ENCODE data around the gene WLS.

WLS gene

DNA sequence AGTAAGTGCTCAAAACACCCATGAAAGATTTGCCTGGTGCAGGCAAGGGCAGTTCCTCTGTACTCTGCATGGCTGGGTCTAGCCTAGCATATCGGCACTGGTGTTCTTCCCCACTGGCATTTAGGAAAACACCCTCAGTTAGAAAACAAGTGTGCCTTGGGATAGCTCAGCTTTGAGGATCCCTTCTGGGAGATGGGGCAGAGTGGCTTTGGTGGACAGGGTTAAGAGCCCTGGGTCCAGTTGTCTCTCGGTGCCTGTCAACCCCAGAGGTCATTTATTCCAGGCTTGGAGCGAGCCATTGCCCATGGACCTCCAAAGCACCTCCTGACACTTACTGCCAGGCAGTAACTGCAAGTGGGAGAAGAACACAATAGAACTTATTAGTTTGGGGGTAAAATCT is 101.1 kb downstream of the WLS start:
- Histone ChIP-seq H3K27me3 (ENCODE audit: control insufficient read depth, insufficient read depth, low read length) (no peaks in the 10 kb centered on the region), H3K4me3 (ENCODE audit: low read depth, low read length) (no peak overlapping the region), H3K9me3 (ENCODE audit: control insufficient read depth, insufficient read depth, low read length) (no peaks in the 10 kb centered on the region), H3K9ac (ENCODE audit: low read depth, low read length) (no peak overlapping the region), H3K4me1 (ENCODE audit: control insufficient read depth, insufficient read depth, low read length) (peaks cover 8% of the 10 kb centered on the region; the same call in 1 of the 2 replicates), H3K27ac (ENCODE audit: low read depth, low read length) (no peak overlapping the region), H3K36me3 (ENCODE audit: control insufficient read depth, insufficient read depth, low read length) (no peaks in the 10 kb centered on the region)

DNA sequence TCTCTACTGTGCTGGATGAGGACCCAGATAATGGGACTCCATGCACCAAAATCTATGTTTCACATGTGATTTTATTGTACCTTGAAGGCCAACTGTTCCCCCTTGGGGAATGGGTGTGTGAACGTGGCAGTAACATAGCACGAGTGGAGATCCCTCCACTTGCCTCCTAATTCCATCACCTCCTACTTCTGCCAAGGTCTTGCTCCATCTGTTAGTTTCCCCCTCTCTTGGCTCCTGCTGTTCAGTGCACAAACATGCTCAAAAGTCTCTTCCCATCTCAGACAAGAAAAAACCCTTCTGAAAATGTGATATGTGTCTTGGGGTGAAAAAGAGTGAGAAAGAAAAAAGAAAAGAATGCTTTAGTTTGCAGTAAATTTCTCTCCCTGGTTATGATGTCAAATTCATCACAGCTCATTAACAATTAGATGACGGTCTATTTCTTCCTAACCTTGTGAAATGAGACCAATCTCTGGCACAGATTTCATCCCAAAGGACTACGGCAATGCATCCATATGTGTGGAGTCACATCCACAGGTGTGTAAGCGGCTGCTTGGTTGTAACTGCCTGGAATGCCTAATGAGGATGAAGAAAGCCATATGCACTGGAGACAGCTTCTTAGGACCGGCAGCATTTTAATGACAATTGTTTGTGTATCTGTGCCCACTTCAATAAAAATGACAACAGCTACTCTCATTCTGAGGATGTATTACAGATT is 102.6 kb downstream of the WLS start:
- Histone ChIP-seq H3K4me1 (ENCODE audit: control insufficient read depth, insufficient read depth, low read length) (peaks cover 8% of the 10 kb centered on the region; the same call in 1 of the 2 replicates), H3K4me3 (ENCODE audit: low read depth, low read length) (no peak overlapping the region), H3K27ac (ENCODE audit: low read depth, low read length) (no peak overlapping the region), H3K27me3 (ENCODE audit: control insufficient read depth, insufficient read depth, low read length) (no peaks in the 10 kb centered on the region), H3K9me3 (ENCODE audit: control insufficient read depth, insufficient read depth, low read length) (no peaks in the 10 kb centered on the region), H3K9ac (ENCODE audit: low read depth, low read length) (no peak overlapping the region), H3K36me3 (ENCODE audit: control insufficient read depth, insufficient read depth, low read length) (no peaks in the 10 kb centered on the region)

DNA sequence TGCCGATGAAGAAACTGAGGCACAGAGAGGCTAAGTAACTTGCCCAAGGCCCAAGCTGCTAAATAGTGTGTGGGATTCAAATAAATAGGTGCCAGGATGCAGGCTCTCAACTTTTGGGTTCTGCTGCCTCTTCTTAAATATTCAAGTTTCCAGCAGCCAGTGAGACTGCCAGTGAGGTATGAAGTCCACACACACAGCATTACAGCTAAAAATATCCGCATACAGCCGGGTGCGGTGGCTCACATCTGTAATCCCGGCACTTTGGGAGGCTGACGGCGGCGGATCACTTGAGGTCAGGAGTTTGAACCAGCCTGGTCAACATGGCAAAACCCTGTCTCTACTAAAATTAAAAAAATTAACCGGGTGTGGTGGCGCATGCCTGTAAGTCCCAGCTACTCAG is 103.5 kb downstream of the WLS start:
- no peak overlapping the region for H3K9ac ChIP-seq (ENCODE audit: low read depth, low read length)
- peaks cover 8% of the 10 kb centered on the region; the same call in 1 of the 2 replicates for H3K4me1 ChIP-seq (ENCODE audit: control insufficient read depth, insufficient read depth, low read length)
- H3K27me3 ChIP-seq (ENCODE audit: control insufficient read depth, insufficient read depth, low read length) = no peaks in the 10 kb centered on the region
- peak overlapping the region; percentile 18 for H3K27ac ChIP-seq (ENCODE audit: low read depth, low read length)
- H3K9me3 ChIP-seq (ENCODE audit: control insufficient read depth, insufficient read depth, low read length) = no peaks in the 10 kb centered on the region
- H3K36me3 ChIP-seq (ENCODE audit: control insufficient read depth, insufficient read depth, low read length) = no peaks in the 10 kb centered on the region
- H3K4me3 ChIP-seq (ENCODE audit: low read depth, low read length) = no peak overlapping the region

DNA sequence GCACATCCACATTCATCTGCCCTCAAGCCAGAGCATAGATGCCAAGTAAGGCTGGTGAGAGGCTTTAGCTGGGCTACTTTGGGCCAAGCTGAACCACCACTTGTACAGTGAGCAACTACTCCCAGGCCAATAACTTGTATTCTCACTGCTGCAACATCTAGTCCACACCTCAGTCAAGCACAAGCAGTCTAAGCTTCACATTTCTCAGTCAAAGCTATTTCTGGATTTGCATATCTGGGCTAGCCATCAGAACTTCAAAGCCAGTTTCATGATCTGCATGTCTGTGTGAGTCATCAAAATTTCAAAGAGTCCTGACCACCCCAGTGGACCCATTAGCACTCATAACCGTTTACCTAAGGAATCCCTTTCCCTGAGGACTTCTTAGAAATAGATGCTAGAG is 104.2 kb downstream of the WLS start:
- Histone ChIP-seq H3K27me3 (ENCODE audit: control insufficient read depth, insufficient read depth, low read length) (no peaks in the 10 kb centered on the region), H3K27ac (ENCODE audit: low read depth, low read length) (peak overlapping the region; percentile 12), H3K4me1 (ENCODE audit: control insufficient read depth, insufficient read depth, low read length) (peaks cover 8% of the 10 kb centered on the region; the same call in 1 of the 2 replicates), H3K9ac (ENCODE audit: low read depth, low read length) (no peak overlapping the region), H3K36me3 (ENCODE audit: control insufficient read depth, insufficient read depth, low read length) (no peaks in the 10 kb centered on the region), H3K9me3 (ENCODE audit: control insufficient read depth, insufficient read depth, low read length) (no peaks in the 10 kb centered on the region), H3K4me3 (ENCODE audit: low read depth, low read length) (no peak overlapping the region)

DNA sequence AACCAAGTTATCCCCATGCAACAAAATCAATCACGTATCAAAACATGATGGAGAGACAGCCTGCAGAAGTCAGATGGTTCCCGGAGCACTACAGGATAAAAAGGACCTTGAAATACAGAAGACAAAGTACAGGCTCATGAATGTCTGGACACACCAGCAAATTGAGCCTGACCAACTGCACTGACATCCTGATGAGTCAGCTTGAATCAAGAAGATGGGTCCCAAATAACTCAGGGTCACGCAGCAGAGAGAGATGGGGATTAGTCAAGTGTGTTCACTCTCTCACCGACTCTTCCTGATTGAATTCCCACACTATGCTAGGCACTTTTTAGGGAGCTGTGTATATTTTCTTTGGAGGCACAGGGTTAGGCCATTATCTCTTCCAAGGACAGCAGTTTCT is 110.8 kb downstream of the WLS start:
- no peak overlapping the region for H3K27ac ChIP-seq (ENCODE audit: low read depth, low read length)
- H3K36me3 ChIP-seq (ENCODE audit: control insufficient read depth, insufficient read depth, low read length) = no peaks in the 10 kb centered on the region
- H3K27me3 ChIP-seq (ENCODE audit: control insufficient read depth, insufficient read depth, low read length) = no peaks in the 10 kb centered on the region
- no peaks in the 10 kb centered on the region for H3K9me3 ChIP-seq (ENCODE audit: control insufficient read depth, insufficient read depth, low read length)
- no peak overlapping the region for H3K4me3 ChIP-seq (ENCODE audit: low read depth, low read length)
- no peak overlapping the region for H3K9ac ChIP-seq (ENCODE audit: low read depth, low read length)
- peaks cover 2% of the 10 kb centered on the region; the same call in 1 of the 2 replicates for H3K4me1 ChIP-seq (ENCODE audit: control insufficient read depth, insufficient read depth, low read length)

DNA sequence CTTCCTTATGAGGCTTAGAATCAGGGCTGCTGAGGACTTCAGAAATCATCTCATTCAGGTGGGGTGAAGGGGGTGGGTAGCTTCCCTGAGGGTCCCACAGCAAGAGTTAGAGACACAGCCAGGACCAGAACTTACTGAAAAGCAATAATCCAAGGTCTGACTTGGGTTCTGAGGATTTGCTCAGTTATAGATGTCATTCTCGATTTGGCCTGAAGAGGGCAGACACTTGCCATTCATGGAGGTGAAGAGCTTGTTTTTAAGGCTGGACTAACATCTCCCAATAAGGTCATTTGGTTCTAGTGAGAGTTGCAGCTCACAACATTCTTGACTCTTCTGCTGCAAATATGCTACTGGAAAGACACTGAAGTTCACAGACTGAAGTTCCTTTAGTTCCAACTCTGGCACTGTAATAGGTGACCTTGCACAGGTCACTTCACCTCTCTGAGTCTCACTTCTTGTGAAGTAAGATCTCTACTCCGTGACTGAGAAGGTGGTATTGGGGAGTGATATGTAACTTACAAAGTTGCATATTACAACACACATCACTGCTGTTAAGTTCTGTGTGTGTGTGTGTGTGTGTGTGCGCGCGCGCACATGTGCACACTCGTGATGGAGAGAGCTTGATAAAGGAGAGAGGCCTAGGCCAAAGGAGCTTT is 112.1 kb downstream of the WLS start:
- Histone ChIP-seq H3K27ac (ENCODE audit: low read depth, low read length) (no peak overlapping the region), H3K27me3 (ENCODE audit: control insufficient read depth, insufficient read depth, low read length) (no peaks in the 10 kb centered on the region), H3K9ac (ENCODE audit: low read depth, low read length) (no peak overlapping the region), H3K36me3 (ENCODE audit: control insufficient read depth, insufficient read depth, low read length) (no peaks in the 10 kb centered on the region), H3K4me1 (ENCODE audit: control insufficient read depth, insufficient read depth, low read length) (peaks cover 2% of the 10 kb centered on the region; the same call in 1 of the 2 replicates), H3K9me3 (ENCODE audit: control insufficient read depth, insufficient read depth, low read length) (no peaks in the 10 kb centered on the region), H3K4me3 (ENCODE audit: low read depth, low read length) (no peak overlapping the region)

DNA sequence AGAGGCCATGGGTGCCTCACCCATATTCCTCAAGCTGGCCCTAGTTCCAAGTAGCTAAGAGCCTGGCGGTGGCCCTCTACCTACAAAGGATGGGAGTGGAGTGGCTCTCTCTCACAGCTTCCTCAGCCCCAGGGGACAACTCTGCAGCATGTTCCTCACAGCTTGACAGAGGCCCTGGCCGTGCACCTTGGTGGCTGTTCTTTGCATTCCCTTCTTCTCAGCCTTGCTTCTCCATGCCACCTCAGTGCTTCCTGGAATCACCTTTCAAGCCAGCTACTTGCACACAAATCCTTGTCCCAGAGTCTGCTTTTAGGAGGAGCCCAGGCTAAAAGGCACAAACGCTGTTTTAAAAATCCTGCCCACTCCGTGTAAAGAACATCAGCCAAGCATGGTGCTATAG is 112.9 kb downstream of the WLS start:
- H3K9me3 ChIP-seq (ENCODE audit: control insufficient read depth, insufficient read depth, low read length) = no peaks in the 10 kb centered on the region
- no peak overlapping the region for H3K9ac ChIP-seq (ENCODE audit: low read depth, low read length)
- no peaks in the 10 kb centered on the region for H3K27me3 ChIP-seq (ENCODE audit: control insufficient read depth, insufficient read depth, low read length)
- H3K27ac ChIP-seq (ENCODE audit: low read depth, low read length) = no peak overlapping the region
- no peaks in the 10 kb centered on the region for H3K36me3 ChIP-seq (ENCODE audit: control insufficient read depth, insufficient read depth, low read length)
- H3K4me1 ChIP-seq (ENCODE audit: control insufficient read depth, insufficient read depth, low read length) = peaks cover 2% of the 10 kb centered on the region; the same call in 1 of the 2 replicates
- H3K4me3 ChIP-seq (ENCODE audit: low read depth, low read length) = no peak overlapping the region

DNA sequence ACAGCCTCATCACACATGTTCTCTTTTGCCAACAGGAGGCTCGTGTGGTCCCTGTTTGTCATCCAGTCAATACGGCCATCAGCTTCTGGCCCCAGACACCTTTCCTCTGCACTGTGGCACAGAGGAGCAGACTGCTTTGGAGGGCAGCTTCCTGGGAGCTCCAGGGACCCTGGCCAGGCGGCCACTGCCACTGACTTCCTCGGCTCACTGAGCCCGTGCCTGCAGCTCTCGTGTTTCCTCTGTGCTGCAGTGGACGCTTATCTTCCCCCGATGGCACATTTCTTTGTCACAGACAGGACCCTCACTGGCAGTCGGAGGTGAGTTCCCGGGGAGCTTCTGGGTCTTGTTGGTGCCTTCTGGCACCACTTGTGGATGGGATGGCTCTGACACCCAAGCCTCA is 114.9 kb downstream of the WLS start:
- Histone ChIP-seq H3K27ac (ENCODE audit: low read depth, low read length) (no peak overlapping the region), H3K4me1 (ENCODE audit: control insufficient read depth, insufficient read depth, low read length) (peaks cover 2% of the 10 kb centered on the region; the same call in 1 of the 2 replicates), H3K27me3 (ENCODE audit: control insufficient read depth, insufficient read depth, low read length) (no peaks in the 10 kb centered on the region), H3K9ac (ENCODE audit: low read depth, low read length) (no peak overlapping the region), H3K36me3 (ENCODE audit: control insufficient read depth, insufficient read depth, low read length) (no peaks in the 10 kb centered on the region), H3K9me3 (ENCODE audit: control insufficient read depth, insufficient read depth, low read length) (no peaks in the 10 kb centered on the region), H3K4me3 (ENCODE audit: low read depth, low read length) (no peak overlapping the region)

DNA sequence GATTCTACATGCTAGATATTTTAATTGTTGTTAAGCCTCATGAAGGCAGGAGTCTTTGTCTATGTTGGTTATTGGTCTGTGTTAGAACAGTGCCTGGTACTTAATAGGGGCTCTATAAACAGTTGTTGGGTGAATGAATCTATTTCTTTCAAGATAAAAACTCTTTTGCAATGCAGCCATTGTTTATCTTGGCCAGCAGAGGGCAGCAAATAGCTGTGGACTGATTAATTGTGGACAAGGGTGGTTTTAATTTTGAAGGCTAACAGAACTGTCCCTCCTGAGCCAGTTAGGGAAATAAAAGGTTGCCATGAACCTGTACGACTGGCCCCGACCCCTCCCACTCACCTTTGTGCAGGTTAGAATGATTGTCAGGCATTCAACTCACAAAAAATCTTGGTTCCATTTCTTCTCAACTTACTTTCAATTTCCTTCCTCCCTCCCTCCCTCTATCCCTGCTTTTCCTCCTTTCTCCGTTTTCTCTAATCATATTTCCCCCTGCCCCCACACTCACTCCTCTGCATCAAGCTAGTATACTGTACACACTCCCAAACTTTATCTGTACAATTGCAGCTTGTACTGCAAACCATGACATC is 115.6 kb downstream of the WLS start:
- H3K4me1 ChIP-seq (ENCODE audit: control insufficient read depth, insufficient read depth, low read length) = peaks cover 2% of the 10 kb centered on the region; the same call in 1 of the 2 replicates
- H3K9me3 ChIP-seq (ENCODE audit: control insufficient read depth, insufficient read depth, low read length) = no peaks in the 10 kb centered on the region
- H3K9ac ChIP-seq (ENCODE audit: low read depth, low read length) = no peak overlapping the region
- H3K36me3 ChIP-seq (ENCODE audit: control insufficient read depth, insufficient read depth, low read length) = no peaks in the 10 kb centered on the region
- no peak overlapping the region for H3K27ac ChIP-seq (ENCODE audit: low read depth, low read length)
- H3K27me3 ChIP-seq (ENCODE audit: control insufficient read depth, insufficient read depth, low read length) = no peaks in the 10 kb centered on the region
- H3K4me3 ChIP-seq (ENCODE audit: low read depth, low read length) = no peak overlapping the region

DNA sequence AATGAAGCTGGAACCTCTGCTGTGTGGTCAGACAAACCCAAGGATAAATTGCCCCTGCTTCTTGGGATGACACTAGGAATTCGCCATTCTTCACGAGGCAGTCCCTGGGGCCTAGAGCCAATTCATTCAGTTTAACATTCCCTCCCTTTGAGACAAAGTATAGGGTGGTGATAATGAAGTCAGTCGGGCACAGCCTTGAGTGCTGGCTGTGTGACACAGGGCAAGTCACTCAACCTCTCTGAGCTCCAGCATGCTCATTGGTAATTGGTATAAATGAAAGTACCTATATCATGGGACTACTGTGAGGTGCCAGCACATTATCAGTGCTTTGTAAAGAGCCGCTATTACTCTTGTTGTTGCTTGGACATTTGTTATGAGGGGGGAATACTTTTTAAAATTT is 117.0 kb downstream of the WLS start:
- Histone ChIP-seq H3K4me3 (ENCODE audit: low read depth, low read length) (no peak overlapping the region), H3K4me1 (ENCODE audit: control insufficient read depth, insufficient read depth, low read length) (peaks cover under 1% of the 10 kb centered on the region; the same call in 1 of the 2 replicates), H3K27ac (ENCODE audit: low read depth, low read length) (no peak overlapping the region), H3K9ac (ENCODE audit: low read depth, low read length) (no peak overlapping the region), H3K36me3 (ENCODE audit: control insufficient read depth, insufficient read depth, low read length) (no peaks in the 10 kb centered on the region), H3K27me3 (ENCODE audit: control insufficient read depth, insufficient read depth, low read length) (no peaks in the 10 kb centered on the region), H3K9me3 (ENCODE audit: control insufficient read depth, insufficient read depth, low read length) (no peaks in the 10 kb centered on the region)

DNA sequence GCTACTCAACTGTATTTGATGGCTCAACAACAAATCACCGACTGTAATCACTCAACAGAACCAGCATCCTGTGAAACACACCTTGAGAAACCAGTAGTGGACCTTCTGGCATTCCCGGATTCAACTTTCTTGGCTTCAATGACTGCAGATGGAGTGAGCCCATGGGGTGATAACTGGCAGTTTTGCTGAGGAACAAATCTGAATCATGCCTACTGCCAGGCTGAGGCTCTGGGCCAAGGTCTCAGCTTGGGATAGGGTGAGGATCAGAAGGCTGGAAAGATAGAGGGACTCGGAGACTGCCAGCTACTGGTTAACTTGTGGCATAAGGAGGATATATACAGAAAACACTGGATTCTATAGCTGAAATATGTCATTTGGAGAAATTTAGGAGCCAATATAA is 118.4 kb downstream of the WLS start:
- Histone ChIP-seq H3K9me3 (ENCODE audit: control insufficient read depth, insufficient read depth, low read length) (no peaks in the 10 kb centered on the region), H3K9ac (ENCODE audit: low read depth, low read length) (no peak overlapping the region), H3K4me3 (ENCODE audit: low read depth, low read length) (no peak overlapping the region), H3K36me3 (ENCODE audit: control insufficient read depth, insufficient read depth, low read length) (no peaks in the 10 kb centered on the region), H3K27me3 (ENCODE audit: control insufficient read depth, insufficient read depth, low read length) (no peaks in the 10 kb centered on the region), H3K4me1 (ENCODE audit: control insufficient read depth, insufficient read depth, low read length) (no peaks in the 10 kb centered on the region), H3K27ac (ENCODE audit: low read depth, low read length) (no peak overlapping the region)
